Activated naive CD4-positive, alpha-beta T cell treated with anti-CD3 and anti-CD28 coated beads for 36 hours (primary cell): ENCODE results near the gene RAC3. TPM values are rescaled to one million over a fixed set of nuclear protein-coding genes. Genes with fewer than 3 reads are reported as not detected.

Experiments
- CTCF ChIA-PET: fragments of 350-600 bp; sonication (Branson Sonifier 250); formaldehyde crosslinking; loops from one replicate; lab custom pipeline; 2021; ENCODE audit warnings: antibody characterized with exemption; lab: Charles Lee
- DNase-seq: peaks from one replicate; pipeline ENCODE4 v3.0.0-alpha.2; 2020
- H3K27ac Mint-ChIP-seq: one replicate; pipeline ENCODE4 v1.8.0; 2021; ENCODE audit warnings: mild to moderate bottlenecking, mixed read lengths
- H3K27me3 Mint-ChIP-seq: one replicate; pipeline ENCODE4 v1.8.0; 2021; ENCODE audit warnings: low read depth, mixed read lengths
- H3K36me3 Mint-ChIP-seq: one replicate; pipeline ENCODE4 v1.8.0; 2021; ENCODE audit warnings: low read depth, mixed read lengths
- H3K4me1 Mint-ChIP-seq: one replicate; pipeline ENCODE4 v1.8.0; 2021; ENCODE audit warnings: low read depth, mixed read lengths
- H3K4me3 Mint-ChIP-seq: one replicate; pipeline ENCODE4 v1.8.0; 2021; ENCODE audit warnings: mild to moderate bottlenecking, moderate library complexity, mixed read lengths
- H3K9me3 Mint-ChIP-seq: one replicate; pipeline ENCODE4 v1.8.0; 2021; ENCODE audit warnings: mixed read lengths
- intact Hi-C: fragments of 100-400 bp; cut with micrococcal nuclease; formaldehyde crosslinking; loops from one replicate; pipeline ENCODE4 v1.15.1; 2023
- total RNA-seq, 2 experiments: library from RNA; stranded (reverse); gene quantifications; one replicate each; pipeline ENCODE4 v1.2.3, GENCODE V29; 2021

RAC3 gene
- total RNA-seq, 2 experiments from 2014 or later = 4.5 to 4.8 TPM

DNA sequence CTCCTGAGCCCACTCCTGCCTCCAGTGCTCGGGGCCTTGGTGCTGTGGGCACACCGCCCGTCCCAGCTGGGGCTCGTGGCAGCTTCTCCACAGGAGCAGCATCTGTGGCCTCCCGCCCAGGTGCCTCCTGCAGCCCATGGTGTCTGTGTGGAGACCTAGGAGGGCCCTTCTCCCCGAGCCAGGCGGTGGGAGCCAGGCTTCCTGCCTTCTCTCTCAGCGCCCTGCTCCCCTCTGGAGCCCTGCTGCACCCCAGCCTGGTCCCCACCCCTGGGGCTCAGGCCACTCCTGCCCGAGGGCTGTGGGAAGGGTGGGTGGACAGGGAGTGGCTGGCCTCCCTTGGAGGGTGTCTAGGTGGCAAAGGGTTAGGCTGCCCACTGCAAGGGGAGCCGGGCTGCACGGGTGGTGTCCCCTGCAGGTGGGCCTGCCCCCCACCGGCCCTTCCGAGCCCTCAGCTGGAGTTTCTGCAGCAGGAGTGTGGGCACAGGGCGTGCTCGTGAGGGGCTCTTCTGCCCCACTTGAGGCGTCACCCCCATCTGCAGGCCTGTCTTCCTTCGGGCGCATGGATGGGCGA, 19.8 kb upstream of the RAC3 start:
- no peaks in the 10 kb centered on the region for H3K27me3 Mint-ChIP-seq
- H3K4me3 Mint-ChIP-seq = no peak overlapping the region
- CTCF ChIA-PET = interaction anchor here (0.9 kb wide), 1 partner anchor 18 kb away, joined by 5 read pairs; no protein-coding TSS in a partner anchor
- intact Hi-C loops = no loop called here
- H3K27ac Mint-ChIP-seq = no peak overlapping the region
- no peaks in the 10 kb centered on the region for H3K4me1 Mint-ChIP-seq
- no peak for DNase-seq
- H3K36me3 Mint-ChIP-seq = no peaks in the 10 kb centered on the region
- H3K9me3 Mint-ChIP-seq = no peaks in the 10 kb centered on the region

DNA sequence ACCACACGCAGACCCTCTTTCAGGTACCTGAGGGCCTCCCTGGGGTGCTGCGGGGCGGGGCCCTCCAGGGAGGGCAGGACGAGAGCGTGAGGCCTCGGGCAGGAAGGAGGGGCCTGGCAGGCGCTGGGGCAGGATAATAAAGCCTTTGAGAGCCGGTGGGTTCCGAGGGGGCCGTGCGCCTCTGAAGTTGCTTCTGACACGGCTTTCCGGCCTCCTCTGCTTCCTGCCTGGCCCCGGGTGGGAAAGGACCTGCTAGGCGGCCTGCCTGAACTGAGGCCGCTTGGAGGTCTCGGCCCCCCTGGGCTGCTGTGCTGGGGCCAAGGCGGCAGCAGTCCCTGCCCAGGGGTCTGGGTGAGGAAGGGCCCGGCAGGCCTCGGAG, 19.2 kb upstream of the RAC3 start:
- intact Hi-C loops = no loop called here
- no peak for DNase-seq
- CTCF ChIA-PET = interaction anchor here (0.6 to 0.9 kb wide), 2 partner anchors 10 to 17 kb away, joined by 5 to 6 read pairs; no protein-coding TSS in a partner anchor
- Mint-ChIP-seq H3K27ac (no peak overlapping the region), H3K9me3 (no peaks in the 10 kb centered on the region), H3K4me3 (no peak overlapping the region), H3K4me1 (no peaks in the 10 kb centered on the region), H3K27me3 (no peaks in the 10 kb centered on the region), H3K36me3 (no peaks in the 10 kb centered on the region)

DNA sequence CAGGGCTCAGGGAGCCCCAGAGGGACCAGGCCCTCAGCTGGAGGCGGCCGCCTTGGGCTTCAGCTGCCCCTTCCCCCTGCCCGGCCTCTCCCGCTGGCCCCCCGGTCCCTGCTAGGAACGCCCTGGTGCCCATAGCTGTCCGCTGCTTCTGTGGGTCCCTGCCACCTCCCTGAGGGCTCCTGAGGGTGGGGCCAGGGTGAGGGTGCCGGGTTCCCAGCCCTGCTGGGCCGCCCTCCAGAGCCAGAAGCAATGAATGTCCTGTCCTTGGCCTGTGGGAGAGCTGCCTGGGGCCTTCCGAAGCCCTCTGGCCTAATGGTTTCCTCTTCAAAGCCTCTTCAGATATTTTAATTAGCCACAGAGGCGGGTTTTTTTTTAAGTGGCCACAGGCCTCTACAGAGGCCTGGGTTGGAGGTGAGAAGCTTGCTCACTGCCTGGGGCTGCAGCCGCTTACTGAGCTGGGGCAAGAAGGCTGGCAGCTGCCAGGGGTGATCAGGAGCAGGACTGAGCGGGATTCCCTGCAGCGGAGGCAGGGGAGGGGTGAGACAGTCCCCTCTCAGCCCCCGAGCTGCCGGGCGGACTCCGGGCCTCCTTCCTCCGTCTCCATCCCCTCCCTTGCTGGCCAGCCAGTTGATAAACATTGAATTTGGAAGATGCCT, 18.7 kb upstream of the RAC3 start:
- no peaks in the 10 kb centered on the region for H3K27me3 Mint-ChIP-seq
- H3K4me3 Mint-ChIP-seq = no peak overlapping the region
- intact Hi-C loops = no loop called here
- CTCF ChIA-PET = interaction anchor here (0.6 to 1.3 kb wide), 4 partner anchors 9 to 17 kb away, joined by 3 to 6 read pairs (median 4); partner anchors contain the start of gene CENPX
- H3K4me1 Mint-ChIP-seq = no peaks in the 10 kb centered on the region
- H3K36me3 Mint-ChIP-seq = no peaks in the 10 kb centered on the region
- DNase-seq = no peak
- H3K27ac Mint-ChIP-seq = no peak overlapping the region
- H3K9me3 Mint-ChIP-seq = no peaks in the 10 kb centered on the region

DNA sequence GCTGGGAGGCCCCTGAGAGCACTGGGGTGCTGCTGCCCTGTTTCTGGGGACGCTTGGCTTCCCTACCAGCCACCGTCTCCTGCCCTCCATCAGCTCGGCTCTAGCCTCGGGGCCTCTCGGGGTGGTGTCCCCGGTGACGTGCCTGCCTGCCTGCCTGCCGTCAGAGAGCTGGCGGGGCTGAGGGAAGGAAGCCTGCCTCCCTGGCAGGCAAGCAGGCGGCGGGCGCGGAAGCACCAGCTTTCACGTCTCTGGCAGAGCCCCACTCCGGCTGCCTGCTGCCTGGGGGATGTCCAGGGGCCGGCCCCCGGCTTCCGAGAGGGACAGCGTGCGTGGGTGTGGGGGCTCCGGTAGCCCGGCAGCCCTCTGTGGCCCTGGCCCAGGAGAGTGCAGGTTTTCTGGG, 18.1 kb upstream of the RAC3 start:
- no peak overlapping the region for H3K4me3 Mint-ChIP-seq
- H3K27ac Mint-ChIP-seq = no peak overlapping the region
- no peaks in the 10 kb centered on the region for H3K9me3 Mint-ChIP-seq
- H3K4me1 Mint-ChIP-seq = no peaks in the 10 kb centered on the region
- no peaks in the 10 kb centered on the region for H3K36me3 Mint-ChIP-seq
- no peaks in the 10 kb centered on the region for H3K27me3 Mint-ChIP-seq
- CTCF ChIA-PET = interaction anchor here (1.2 to 1.3 kb wide), 2 partner anchors 9 to 10 kb away, joined by 3 read pairs; partner anchors contain the start of gene CENPX
- intact Hi-C loops = no loop called here
- no peak for DNase-seq

DNA sequence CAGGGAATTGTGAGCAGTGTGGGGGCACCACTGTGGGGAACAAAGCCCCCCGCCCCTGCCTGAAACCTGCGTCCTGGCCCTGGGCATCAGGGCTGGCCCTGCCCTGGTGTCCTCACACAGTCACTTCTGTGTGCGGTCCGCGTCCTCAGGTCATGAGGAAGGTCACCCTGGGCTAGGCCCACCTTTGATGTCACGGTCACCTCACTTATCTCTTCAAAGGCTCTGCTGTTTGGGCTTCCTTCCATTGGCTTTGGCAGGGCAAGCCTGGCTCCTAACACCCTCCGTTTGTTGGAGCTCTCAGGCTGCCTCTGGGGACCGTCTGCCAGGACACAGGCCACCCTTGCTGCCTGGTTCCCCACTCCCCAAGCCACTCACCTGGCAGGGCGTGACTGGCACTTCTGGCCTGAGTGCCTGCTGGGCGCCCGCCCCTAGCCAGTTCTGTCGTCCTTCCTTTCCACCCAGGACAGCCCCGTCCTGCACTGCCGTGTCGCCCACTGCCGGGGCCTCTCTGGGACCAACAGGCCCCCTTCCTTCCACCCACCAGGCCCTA, 17.6 kb upstream of the RAC3 start:
- Mint-ChIP-seq H3K27ac (no peak overlapping the region), H3K27me3 (no peaks in the 10 kb centered on the region), H3K4me3 (no peak overlapping the region), H3K9me3 (no peaks in the 10 kb centered on the region), H3K36me3 (peaks cover 3% of the 10 kb centered on the region), H3K4me1 (no peaks in the 10 kb centered on the region)
- intact Hi-C loops = no loop called here
- CTCF ChIA-PET = interaction anchor here (1.2 to 1.3 kb wide), 2 partner anchors 8 to 10 kb away, joined by 3 read pairs; partner anchors contain the start of gene CENPX
- no peak for DNase-seq

DNA sequence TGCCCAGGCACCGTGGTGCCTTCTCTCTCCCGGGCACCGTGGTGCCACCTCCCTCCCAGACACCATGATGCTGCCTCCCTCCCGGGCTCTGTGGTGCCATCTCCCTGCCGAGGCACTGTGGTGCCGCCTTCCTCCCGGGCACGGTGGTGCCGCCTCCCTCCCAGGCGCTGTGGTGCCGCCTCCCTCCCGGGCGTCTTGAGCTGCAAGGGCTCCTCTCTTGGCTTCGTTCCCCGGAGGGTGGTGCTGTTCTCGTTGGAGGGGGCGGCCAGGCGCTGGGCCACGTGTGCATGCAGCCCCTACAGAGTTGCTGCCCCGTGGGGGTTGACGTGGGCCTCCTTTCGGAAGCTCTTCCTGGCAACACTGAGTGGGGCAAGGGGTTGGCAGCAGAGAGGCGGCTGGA, 17.0 kb upstream of the RAC3 start:
- CTCF ChIA-PET = no interaction called here
- intact Hi-C loops = no loop called here
- Mint-ChIP-seq H3K27ac (no peak overlapping the region), H3K36me3 (peaks cover 5% of the 10 kb centered on the region), H3K4me1 (no peaks in the 10 kb centered on the region), H3K4me3 (no peak overlapping the region), H3K27me3 (no peaks in the 10 kb centered on the region), H3K9me3 (no peaks in the 10 kb centered on the region)
- DNase-seq = no peak

DNA sequence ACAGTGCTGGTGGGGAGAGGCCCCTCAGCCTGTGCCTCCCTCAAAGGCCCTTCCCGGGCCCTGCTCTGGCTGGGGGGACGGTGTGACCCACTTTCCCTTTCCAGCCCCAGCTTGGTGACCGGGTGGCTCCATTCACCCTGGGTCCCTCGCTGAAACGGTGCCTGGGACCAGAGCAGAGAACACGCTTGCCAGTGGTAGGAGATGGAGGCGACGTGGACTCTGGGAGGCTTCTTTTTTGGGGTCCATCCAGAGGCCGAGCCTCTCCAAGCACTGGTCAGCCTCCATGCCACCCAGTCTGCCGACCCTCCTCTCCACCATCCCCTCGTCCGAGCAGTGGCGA, 16.5 kb upstream of the RAC3 start:
- DNase-seq = no peak

DNA sequence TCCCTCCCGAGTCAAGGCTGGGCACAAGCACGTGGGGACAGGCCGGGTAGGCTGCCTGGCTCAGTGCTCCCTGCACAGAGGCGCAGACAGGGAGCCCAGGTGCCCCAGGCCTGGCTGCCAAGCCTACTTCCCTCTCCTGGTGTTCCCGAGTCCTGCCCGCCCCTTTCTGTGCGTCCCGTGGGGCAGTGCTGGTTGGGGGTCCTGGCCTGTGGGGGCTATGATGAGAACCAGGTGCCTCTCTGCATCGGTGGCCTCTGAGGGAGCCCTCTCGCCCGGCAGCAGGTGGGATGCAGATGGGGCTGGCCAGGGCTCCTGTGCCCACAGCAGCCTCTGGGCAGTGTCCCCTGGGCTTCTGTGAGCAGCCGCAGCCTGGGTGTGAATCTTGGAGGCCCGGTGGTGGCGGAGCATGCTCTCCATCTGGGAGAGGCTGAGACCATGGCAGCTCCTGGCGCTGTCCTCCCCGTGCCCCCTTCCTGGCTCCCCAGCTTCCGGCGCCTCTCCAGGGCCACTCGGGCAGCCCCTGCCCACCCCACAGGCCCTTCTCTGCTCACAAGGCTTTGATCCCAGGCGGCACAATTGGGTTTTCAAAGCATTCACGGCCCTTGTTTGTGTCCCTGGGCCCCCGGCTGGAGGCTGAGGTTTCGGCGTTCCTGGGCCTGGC, 16.0 kb upstream of the RAC3 start:
- peaks cover 5% of the 10 kb centered on the region for H3K36me3 Mint-ChIP-seq
- no peaks in the 10 kb centered on the region for H3K27me3 Mint-ChIP-seq
- CTCF ChIA-PET = no interaction called here
- H3K27ac Mint-ChIP-seq = no peak overlapping the region
- no peak for DNase-seq
- no peaks in the 10 kb centered on the region for H3K9me3 Mint-ChIP-seq
- H3K4me3 Mint-ChIP-seq = no peak overlapping the region
- H3K4me1 Mint-ChIP-seq = peaks cover 3% of the 10 kb centered on the region
- intact Hi-C loops = no loop called here

More for the DNA sequence above, 16.5 kb upstream of the RAC3 start:
- Mint-ChIP-seq H3K9me3 (no peaks in the 10 kb centered on the region), H3K4me3 (no peak overlapping the region), H3K27me3 (no peaks in the 10 kb centered on the region), H3K4me1 (no peaks in the 10 kb centered on the region), H3K36me3 (peaks cover 5% of the 10 kb centered on the region), H3K27ac (no peak overlapping the region)
- intact Hi-C loops = no loop called here
- CTCF ChIA-PET = no interaction called here

DNA sequence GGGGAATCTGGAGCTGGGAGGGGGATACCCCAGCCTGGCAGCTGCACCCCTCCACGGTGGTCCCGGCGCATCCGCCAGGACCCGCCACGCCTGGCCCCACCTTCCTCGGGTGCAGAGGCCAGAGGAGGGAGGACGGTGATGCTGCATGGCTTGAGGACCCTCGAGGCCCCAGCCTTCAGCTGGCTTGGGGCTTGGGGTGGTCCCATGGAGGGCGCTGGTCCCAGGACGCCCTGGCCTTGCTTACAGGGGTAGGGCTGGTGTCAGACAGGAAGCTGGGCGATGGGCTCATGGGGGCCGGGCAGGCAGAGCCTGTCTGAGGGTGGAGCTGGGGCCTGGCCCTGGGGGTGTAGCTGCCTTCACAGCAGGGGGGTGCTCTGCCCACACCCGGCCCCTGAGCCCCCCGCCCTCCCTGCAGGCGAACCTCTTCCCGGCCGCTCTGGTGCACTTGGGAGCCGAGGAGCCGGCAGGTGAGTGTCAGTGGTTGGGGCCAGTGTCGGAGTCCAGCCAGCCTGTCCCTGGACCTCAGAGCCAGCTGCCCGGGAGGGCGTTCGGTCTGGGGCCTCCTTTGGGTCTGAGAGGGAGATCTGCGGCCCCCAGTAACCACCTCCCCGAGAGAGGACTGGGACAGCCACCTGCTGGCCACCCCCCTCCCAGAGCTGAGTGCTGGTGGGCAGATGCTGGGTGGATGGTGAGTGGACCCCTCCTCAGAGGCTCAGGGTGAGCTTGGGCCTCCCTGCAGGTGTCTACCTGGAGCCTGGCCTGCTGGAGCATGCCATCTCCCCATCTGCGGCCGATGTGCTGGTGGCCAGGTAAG, 15.2 kb upstream of the RAC3 start:
- H3K27me3 Mint-ChIP-seq = no peaks in the 10 kb centered on the region
- H3K27ac Mint-ChIP-seq = no peak overlapping the region
- H3K4me1 Mint-ChIP-seq = peaks cover 10% of the 10 kb centered on the region

DNA sequence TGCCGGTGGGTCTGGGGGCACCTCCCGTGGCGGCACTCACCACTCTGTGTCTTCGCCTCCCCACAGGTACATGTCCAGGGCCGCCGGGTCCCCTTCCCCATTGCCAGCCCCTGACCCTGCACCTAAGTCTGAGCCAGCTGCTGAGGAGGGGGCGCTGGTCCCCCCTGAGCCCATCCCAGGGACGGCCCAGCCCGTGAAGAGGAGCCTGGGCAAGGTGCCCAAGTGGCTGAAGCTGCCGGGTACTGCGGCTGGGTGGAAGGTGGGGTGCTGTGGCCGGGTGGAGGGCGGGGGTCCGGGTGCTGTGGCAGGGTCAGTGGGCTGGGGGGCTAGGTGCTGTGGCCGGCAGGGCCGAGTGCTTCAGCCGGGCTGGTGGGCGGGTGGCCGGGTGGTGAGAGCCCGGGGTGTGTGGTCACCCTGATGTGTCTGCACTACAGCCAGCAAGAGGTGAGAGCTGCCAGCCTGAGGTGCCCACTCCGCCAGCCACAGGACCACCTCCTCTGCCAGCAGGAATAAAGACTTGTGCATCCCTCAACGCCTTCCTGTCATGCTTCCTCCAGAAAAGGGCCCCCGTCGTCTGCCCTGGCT, 14.5 kb upstream of the RAC3 start:
- H3K9me3 Mint-ChIP-seq = no peaks in the 10 kb centered on the region
- H3K36me3 Mint-ChIP-seq = peaks cover 10% of the 10 kb centered on the region
- no peaks in the 10 kb centered on the region for H3K27me3 Mint-ChIP-seq
- H3K4me1 Mint-ChIP-seq = peaks cover 16% of the 10 kb centered on the region
- H3K27ac Mint-ChIP-seq = no peak overlapping the region
- H3K4me3 Mint-ChIP-seq = no peak overlapping the region
- CTCF ChIA-PET = interaction anchor here (1.0 kb wide), 1 partner anchor 57 kb away, joined by 4 read pairs; no protein-coding TSS in a partner anchor
- no peak for DNase-seq
- intact Hi-C loops = no loop called here

More for the DNA sequence above, 15.2 kb upstream of the RAC3 start:
- intact Hi-C loops = no loop called here
- CTCF ChIA-PET = no interaction called here
- H3K9me3 Mint-ChIP-seq = no peaks in the 10 kb centered on the region
- H3K36me3 Mint-ChIP-seq = peaks cover 5% of the 10 kb centered on the region
- DNase-seq = no peak
- no peak overlapping the region for H3K4me3 Mint-ChIP-seq

DNA sequence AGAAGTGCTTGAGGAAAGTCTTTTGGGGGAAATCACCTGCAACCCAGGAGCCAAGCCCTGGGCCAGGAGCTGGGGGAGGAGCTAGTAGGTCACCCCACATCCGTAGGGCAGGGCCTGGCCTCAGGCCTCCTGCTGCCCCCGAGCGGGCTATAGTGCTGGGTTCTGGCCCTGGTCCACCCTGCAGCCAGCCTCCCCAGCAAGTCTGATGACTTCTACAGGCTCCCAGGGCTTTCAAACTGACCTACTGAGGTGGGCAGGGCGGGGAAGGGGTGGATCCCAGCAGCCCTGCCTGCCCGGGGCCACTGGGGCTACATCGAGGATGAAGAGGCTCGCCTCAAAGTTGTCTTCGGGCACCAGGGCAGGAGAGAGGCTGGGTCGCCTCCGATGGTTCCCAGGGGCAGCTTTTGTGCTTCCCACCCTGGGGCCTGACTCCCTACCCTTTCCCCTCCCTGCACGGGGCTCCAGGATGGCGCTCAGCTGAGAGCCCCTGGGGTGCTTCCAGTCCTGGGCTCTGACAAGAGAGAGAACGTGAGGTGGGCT, 13.8 kb upstream of the RAC3 start:
- Mint-ChIP-seq H3K4me1 (peaks cover 16% of the 10 kb centered on the region), H3K27ac (no peak overlapping the region), H3K4me3 (no peak overlapping the region), H3K27me3 (no peaks in the 10 kb centered on the region), H3K9me3 (no peaks in the 10 kb centered on the region), H3K36me3 (peaks cover 10% of the 10 kb centered on the region)
- CTCF ChIA-PET = interaction anchor here (1.0 kb wide), 1 partner anchor 58 kb away, joined by 4 read pairs; no protein-coding TSS in a partner anchor
- no peak for DNase-seq
- intact Hi-C loops = no loop called here
